Parathyroid adenoma (tissue), 2 donors: ENCODE results near the gene UVSSA.
"Not testable (repeated sequence)": the region's sequence is repeated elsewhere in the genome, so short reads cannot be mapped to it uniquely, and the experiment has no call there.

ENCODE experiments used
- H2AFZ ChIP-seq: fragments of 300-600 bp; sonication (generic); one replicate; pipeline ENCODE4 v1.7.0; 2017; ENCODE audit warnings: antibody characterized with exemption, mild to moderate bottlenecking
- H3K27ac ChIP-seq: fragments of 300-600 bp; sonication (generic); one replicate; pipeline ENCODE4 v1.7.0; 2017
- H3K27me3 ChIP-seq: fragments of 300-600 bp; sonication (generic); one replicate; pipeline ENCODE4 v1.7.0; 2017; ENCODE audit warnings: low read length; ENCODE audit not compliant: control insufficient read depth, insufficient read depth
- H3K36me3 ChIP-seq: fragments of 300-600 bp; sonication (generic); one replicate; pipeline ENCODE4 v1.7.0; 2017; ENCODE audit warnings: low read length; ENCODE audit not compliant: control insufficient read depth, insufficient read depth
- H3K4me1 ChIP-seq: fragments of 300-600 bp; sonication (generic); one replicate; pipeline ENCODE4 v1.7.0; 2017; ENCODE audit warnings: control low read depth
- H3K4me2 ChIP-seq: fragments of 300-600 bp; sonication (generic); one replicate; pipeline ENCODE4 v1.7.0; 2017; ENCODE audit warnings: low read length
- H3K4me3 ChIP-seq: fragments of 300-600 bp; sonication (generic); one replicate; pipeline ENCODE4 v1.7.0; 2017; ENCODE audit warnings: low read depth, low read length
- H3K79me2 ChIP-seq: fragments of 300-600 bp; sonication (generic); one replicate; pipeline ENCODE4 v1.7.0; 2017; ENCODE audit warnings: control low read depth
- H3K9ac ChIP-seq: fragments of 300-600 bp; sonication (generic); one replicate; pipeline ENCODE4 v1.7.0; 2017; ENCODE audit warnings: mild to moderate bottlenecking
- H3K9me3 ChIP-seq: fragments of 300-600 bp; sonication (generic); one replicate; pipeline ENCODE4 v1.7.0; 2017; ENCODE audit warnings: low read length; ENCODE audit not compliant: control insufficient read depth
- CTCF ChIP-seq: fragments of 300-600 bp; sonication (generic); IDR thresholded peaks from one replicate; pipeline ENCODE4 v1.7.0; 2017; ENCODE audit warnings: antibody characterized with exemption, mild to moderate bottlenecking
- donor health status: primary hyperparathyroidism.

Gene UVSSA

GRCh38 chr4:1421657-1422056 is 74.6 kb downstream of the UVSSA start:
- no peak overlapping the region for H3K4me2 ChIP-seq
- no peak overlapping the region for H3K27ac ChIP-seq
- H3K9me3 ChIP-seq: no peaks in the 10 kb centered on the region
- no peaks in the 10 kb centered on the region for H3K27me3 ChIP-seq
- no peaks in the 10 kb centered on the region for H3K36me3 ChIP-seq
- no peak for TF ChIP-seq CTCF
- H3K4me1 ChIP-seq: no peaks in the 10 kb centered on the region
- no peak overlapping the region for H3K9ac ChIP-seq
- no peaks in the 10 kb centered on the region for H3K79me2 ChIP-seq
- H3K4me3 ChIP-seq: no peak overlapping the region
- H2AFZ ChIP-seq: no peak overlapping the region

GRCh38 chr4:1427010-1427409 is 80.0 kb downstream of the UVSSA start:
- no peak overlapping the region for H2AFZ ChIP-seq
- no peak overlapping the region for H3K27ac ChIP-seq
- H3K4me1 ChIP-seq: no peaks in the 10 kb centered on the region
- TF ChIP-seq CTCF: no peak
- no peaks in the 10 kb centered on the region for H3K79me2 ChIP-seq
- no peaks in the 10 kb centered on the region for H3K27me3 ChIP-seq
- H3K9ac ChIP-seq: no peak overlapping the region
- H3K9me3 ChIP-seq: no peaks in the 10 kb centered on the region
- no peak overlapping the region for H3K4me2 ChIP-seq
- H3K36me3 ChIP-seq: no peaks in the 10 kb centered on the region
- H3K4me3 ChIP-seq: no peak overlapping the region

GRCh38 chr4:1443688-1444172 is 96.7 kb downstream of the UVSSA start:
- not testable (repeated sequence) for H2AFZ ChIP-seq, H3K9me3 ChIP-seq, H3K4me1 ChIP-seq, H3K79me2 ChIP-seq, H3K9ac ChIP-seq, H3K4me2 ChIP-seq, H3K27me3 ChIP-seq, H3K27ac ChIP-seq, H3K4me3 ChIP-seq, H3K36me3 ChIP-seq
